Nephron (organoid): ENCODE measurements around the gene PTPRM.

Experiments
- H3K27ac Mint-ChIP-seq, 3 experiments: 2 replicates each; pipeline ENCODE4 v1.8.0; 2020; ENCODE audit warnings: mixed read lengths in 3 of 3, mild to moderate bottlenecking in 2 of 3, moderate library complexity in 1 of 3
- H3K27me3 Mint-ChIP-seq: 2 replicates; pipeline ENCODE4 v1.8.0; 2021; ENCODE audit warnings: low read depth, mild to moderate bottlenecking, moderate library complexity, mixed read lengths
- H3K36me3 Mint-ChIP-seq: 2 replicates; pipeline ENCODE4 v1.8.0; 2020; ENCODE audit warnings: low read depth, mixed read lengths
- H3K4me1 Mint-ChIP-seq: 2 replicates; pipeline ENCODE4 v1.8.0; 2020; ENCODE audit warnings: mixed read lengths
- H3K4me3 Mint-ChIP-seq, 3 experiments: 2 replicates each; pipeline ENCODE4 v1.8.0; 2020; ENCODE audit warnings: mild to moderate bottlenecking in 3 of 3, mixed read lengths in 3 of 3, moderate library complexity in 2 of 3
- H3K9me3 Mint-ChIP-seq: 2 replicates; pipeline ENCODE4 v1.8.0; 2020; ENCODE audit warnings: mixed read lengths
- TF ChIP-seq, protein P1 (sequence below), 3 experiments: fragments of 200-600 bp; sonication (generic); IDR thresholded peaks; one replicate each; pipeline ENCODE4 v1.5.0; 2021; ENCODE audit warnings: antibody characterized with exemption in 3 of 3; ENCODE audit not compliant: unreplicated experiment in 3 of 3

The PTPRM gene

DNA sequence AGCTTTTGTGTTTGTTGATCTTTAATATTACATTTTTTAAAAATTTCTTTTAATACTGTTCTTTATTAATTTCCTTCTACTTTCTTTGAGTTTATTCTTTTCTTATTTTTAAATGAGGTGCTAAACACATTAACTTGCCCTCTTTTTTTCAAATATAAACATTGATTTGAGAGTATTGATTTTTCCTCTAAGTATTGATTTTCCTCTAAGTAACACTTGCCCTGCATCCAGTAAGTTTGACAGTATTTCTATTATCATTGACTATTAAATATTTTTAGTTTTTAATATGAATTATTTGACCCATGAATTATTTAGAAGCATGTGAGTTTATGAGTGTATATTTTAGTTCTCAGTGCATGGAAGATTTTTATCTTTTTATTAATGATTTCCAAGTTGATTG is 705.1 kb downstream of the PTPRM start:
- Mint-ChIP-seq H3K27me3 (no peaks in the 10 kb centered on the region), H3K4me1 (peaks cover 9% of the 10 kb centered on the region), H3K36me3 (no peaks in the 10 kb centered on the region), H3K4me3 (no peak overlapping the region), H3K9me3 (no peaks in the 10 kb centered on the region), H3K27ac (no peak overlapping the region)
- TF ChIP-seq, protein P1, sequence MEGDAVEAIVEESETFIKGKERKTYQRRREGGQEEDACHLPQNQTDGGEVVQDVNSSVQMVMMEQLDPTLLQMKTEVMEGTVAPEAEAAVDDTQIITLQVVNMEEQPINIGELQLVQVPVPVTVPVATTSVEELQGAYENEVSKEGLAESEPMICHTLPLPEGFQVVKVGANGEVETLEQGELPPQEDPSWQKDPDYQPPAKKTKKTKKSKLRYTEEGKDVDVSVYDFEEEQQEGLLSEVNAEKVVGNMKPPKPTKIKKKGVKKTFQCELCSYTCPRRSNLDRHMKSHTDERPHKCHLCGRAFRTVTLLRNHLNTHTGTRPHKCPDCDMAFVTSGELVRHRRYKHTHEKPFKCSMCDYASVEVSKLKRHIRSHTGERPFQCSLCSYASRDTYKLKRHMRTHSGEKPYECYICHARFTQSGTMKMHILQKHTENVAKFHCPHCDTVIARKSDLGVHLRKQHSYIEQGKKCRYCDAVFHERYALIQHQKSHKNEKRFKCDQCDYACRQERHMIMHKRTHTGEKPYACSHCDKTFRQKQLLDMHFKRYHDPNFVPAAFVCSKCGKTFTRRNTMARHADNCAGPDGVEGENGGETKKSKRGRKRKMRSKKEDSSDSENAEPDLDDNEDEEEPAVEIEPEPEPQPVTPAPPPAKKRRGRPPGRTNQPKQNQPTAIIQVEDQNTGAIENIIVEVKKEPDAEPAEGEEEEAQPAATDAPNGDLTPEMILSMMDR (IDR thresholded peaks at IDR 0.05; ENCODE audit: unreplicated experiment in 3 of 3): no peak

DNA sequence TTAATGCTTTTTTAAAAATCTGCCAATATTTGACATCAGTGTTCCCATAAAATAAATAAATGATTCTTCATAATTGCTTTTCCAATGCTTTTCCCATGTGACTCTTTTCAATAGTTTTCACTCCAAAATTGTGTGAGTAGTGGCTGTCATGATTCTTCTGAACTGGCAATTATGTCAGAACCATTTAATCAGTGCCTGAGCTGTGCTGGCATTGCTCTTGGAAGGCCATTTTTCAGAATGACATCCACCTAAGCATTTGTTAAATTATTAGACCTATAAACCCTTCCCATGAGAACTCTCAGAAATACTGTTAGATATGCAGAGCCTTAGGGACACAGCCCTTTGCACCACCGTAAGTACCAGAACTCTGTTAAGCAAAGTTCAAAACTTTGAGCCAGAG is 707.3 kb downstream of the PTPRM start:
- no peaks in the 10 kb centered on the region for H3K36me3 Mint-ChIP-seq
- H3K27ac Mint-ChIP-seq: no peak overlapping the region
- no peak overlapping the region for H3K4me3 Mint-ChIP-seq
- H3K9me3 Mint-ChIP-seq: no peaks in the 10 kb centered on the region
- TF ChIP-seq, protein P1 (IDR thresholded peaks at IDR 0.05; ENCODE audit: unreplicated experiment in 3 of 3): no peak
- H3K4me1 Mint-ChIP-seq: no peaks in the 10 kb centered on the region
- H3K27me3 Mint-ChIP-seq: no peaks in the 10 kb centered on the region

DNA sequence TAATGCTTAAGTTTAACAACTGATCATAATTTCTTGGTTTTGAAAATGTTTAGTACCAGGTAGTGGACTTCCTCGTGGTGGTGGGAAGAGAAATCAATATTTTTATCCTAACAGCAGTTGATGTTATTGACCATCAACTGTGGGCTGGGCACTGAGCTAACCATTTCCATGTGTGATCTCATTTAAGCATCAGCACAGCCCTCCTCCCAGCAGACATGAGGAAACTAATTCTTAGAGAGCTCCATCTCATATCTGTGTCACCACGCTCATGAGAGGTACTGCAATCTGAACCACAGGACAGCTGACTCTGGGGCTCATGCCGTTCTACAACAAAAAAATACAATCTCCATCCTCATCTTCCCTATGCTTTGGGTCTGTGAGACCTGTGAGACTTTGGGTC is 709.3 kb downstream of the PTPRM start:
- Mint-ChIP-seq H3K27ac (no peak overlapping the region), H3K4me3 (no peak overlapping the region), H3K36me3 (no peaks in the 10 kb centered on the region), H3K27me3 (no peaks in the 10 kb centered on the region), H3K9me3 (no peaks in the 10 kb centered on the region), H3K4me1 (no peaks in the 10 kb centered on the region)
- TF ChIP-seq, protein P1 (IDR thresholded peaks at IDR 0.05; ENCODE audit: unreplicated experiment in 3 of 3): no peak

- no peak overlapping the region for H3K27ac Mint-ChIP-seq
- H3K9me3 Mint-ChIP-seq: no peaks in the 10 kb centered on the region
- TF ChIP-seq, protein P1 (IDR thresholded peaks at IDR 0.05; ENCODE audit: unreplicated experiment in 3 of 3): no peak
- no peaks in the 10 kb centered on the region for H3K4me1 Mint-ChIP-seq
- H3K4me3 Mint-ChIP-seq: no peak overlapping the region
- no peaks in the 10 kb centered on the region for H3K27me3 Mint-ChIP-seq
- H3K36me3 Mint-ChIP-seq: no peaks in the 10 kb centered on the region
Measured at GRCh38 chr18:8277270-8277669, 710.2 kb downstream of the PTPRM start.

GRCh38 chr18:8279346-8279745 is 712.2 kb downstream of the PTPRM start:
- TF ChIP-seq, protein P1 (IDR thresholded peaks at IDR 0.05; ENCODE audit: unreplicated experiment in 3 of 3): no peak
- Mint-ChIP-seq H3K27me3 (no peaks in the 10 kb centered on the region), H3K4me3 (no peak overlapping the region), H3K36me3 (no peaks in the 10 kb centered on the region), H3K27ac (no peak overlapping the region), H3K4me1 (peaks cover 4% of the 10 kb centered on the region), H3K9me3 (no peaks in the 10 kb centered on the region)

DNA sequence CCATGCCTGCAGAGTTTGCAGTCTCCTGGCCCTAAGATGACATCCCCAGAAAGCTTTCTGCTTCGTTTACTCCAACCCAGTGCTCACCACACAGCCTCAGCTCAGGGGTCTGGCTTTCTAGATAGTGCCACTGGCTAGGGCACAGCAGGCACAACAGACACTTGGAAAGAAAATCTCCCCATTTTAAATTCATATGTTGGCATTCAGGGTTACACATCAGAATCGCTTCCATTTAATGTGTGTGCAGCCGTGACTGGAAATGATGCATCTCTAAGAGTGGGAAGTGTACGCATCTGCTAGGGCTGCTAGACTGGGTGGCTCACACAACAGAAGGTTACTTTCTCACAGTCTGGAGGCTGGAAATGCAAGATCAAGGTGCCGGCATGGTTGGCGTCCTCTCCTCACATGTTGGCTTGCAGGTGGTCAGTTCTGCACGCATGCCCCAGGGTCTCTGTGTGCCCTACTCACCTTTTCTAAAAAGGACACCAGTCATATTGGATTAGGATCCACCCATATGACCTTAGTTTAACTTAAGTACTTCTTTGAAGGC is 712.7 kb downstream of the PTPRM start:
- no peak overlapping the region for H3K4me3 Mint-ChIP-seq
- H3K27me3 Mint-ChIP-seq: no peaks in the 10 kb centered on the region
- TF ChIP-seq, protein P1 (IDR thresholded peaks at IDR 0.05; ENCODE audit: unreplicated experiment in 3 of 3): no peak
- H3K27ac Mint-ChIP-seq: no peak overlapping the region
- H3K36me3 Mint-ChIP-seq: no peaks in the 10 kb centered on the region
- H3K4me1 Mint-ChIP-seq: peaks cover 6% of the 10 kb centered on the region
- H3K9me3 Mint-ChIP-seq: no peaks in the 10 kb centered on the region
